PFSK-1 (cell line): ENCODE data around the gene PPP2R5B.

Source experiments
- TF ChIP-seq, protein P1 (sequence below), 2 experiments: IDR thresholded peaks; 2 replicates each; pipeline versions ENCODE4 v1.6.1 to v1.8.0; 2011 to 2012; ENCODE audit warnings: low read depth in 2 of 2, low read length in 2 of 2, control low read depth in 1 of 2, inconsistent platforms in 1 of 2, mild to moderate bottlenecking in 1 of 2, moderate library complexity in 1 of 2; ENCODE audit not compliant: insufficient read depth in 1 of 2

The PPP2R5B gene

DNA sequence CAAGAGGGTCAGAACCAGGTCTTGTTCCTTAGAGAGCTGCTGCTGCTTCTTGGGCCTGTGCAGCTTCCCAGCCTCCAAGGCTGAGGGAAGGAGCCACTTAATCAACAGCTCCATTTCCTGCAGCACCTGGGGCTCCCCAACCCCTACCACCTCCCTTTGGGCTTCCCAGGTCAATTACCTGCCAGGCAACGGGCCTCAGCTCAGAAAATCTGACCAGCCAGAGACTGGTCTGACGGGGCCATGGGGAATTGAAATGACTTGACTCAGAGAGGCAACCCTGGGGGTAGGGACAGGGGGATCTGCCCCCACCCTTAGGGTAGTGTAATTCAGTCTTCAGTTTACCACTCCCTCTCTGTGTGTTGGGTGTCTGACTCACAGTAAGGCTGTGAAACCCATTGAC lies 52.2 kb downstream of the PPP2R5B start:
- TF ChIP-seq, protein P1, sequence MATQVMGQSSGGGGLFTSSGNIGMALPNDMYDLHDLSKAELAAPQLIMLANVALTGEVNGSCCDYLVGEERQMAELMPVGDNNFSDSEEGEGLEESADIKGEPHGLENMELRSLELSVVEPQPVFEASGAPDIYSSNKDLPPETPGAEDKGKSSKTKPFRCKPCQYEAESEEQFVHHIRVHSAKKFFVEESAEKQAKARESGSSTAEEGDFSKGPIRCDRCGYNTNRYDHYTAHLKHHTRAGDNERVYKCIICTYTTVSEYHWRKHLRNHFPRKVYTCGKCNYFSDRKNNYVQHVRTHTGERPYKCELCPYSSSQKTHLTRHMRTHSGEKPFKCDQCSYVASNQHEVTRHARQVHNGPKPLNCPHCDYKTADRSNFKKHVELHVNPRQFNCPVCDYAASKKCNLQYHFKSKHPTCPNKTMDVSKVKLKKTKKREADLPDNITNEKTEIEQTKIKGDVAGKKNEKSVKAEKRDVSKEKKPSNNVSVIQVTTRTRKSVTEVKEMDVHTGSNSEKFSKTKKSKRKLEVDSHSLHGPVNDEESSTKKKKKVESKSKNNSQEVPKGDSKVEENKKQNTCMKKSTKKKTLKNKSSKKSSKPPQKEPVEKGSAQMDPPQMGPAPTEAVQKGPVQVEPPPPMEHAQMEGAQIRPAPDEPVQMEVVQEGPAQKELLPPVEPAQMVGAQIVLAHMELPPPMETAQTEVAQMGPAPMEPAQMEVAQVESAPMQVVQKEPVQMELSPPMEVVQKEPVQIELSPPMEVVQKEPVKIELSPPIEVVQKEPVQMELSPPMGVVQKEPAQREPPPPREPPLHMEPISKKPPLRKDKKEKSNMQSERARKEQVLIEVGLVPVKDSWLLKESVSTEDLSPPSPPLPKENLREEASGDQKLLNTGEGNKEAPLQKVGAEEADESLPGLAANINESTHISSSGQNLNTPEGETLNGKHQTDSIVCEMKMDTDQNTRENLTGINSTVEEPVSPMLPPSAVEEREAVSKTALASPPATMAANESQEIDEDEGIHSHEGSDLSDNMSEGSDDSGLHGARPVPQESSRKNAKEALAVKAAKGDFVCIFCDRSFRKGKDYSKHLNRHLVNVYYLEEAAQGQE (IDR thresholded peaks at IDR 0.05; ENCODE audit: insufficient read depth in 1 of 2, low read depth in 2 of 2, low read length in 2 of 2): no peak
